GM12874 (cell line): ENCODE results near the gene TEX22.

Source experiments
- TF ChIP-seq, protein P1 (sequence below): IDR thresholded peaks from 2 replicates; pipeline ENCODE4 v1.5.1; 2011; ENCODE audit warnings: low read depth, mild to moderate bottlenecking, control low read depth, low read length, moderate library complexity; ENCODE audit not compliant: insufficient read depth

Gene TEX22

DNA sequence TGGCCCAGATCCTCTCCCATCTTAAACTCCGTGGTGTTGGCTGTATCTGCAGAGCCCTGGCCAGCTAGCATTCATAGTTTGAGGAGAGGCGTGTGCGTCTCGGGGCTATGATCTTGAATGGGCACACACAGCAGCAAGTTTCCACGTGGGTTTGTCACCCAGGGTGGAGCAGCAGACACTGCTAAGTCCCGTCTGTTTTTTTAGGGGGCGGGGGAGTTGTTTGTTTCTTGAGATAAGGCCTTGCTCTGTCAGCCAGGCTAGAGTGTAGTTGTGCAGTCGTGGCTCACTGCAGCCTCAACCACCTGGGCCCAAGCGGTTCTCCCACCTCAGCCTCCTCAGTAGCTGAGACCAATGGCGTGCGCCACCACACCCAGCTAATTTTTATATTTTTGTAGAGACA, 20.1 kb upstream of the TEX22 start:
- TF ChIP-seq, protein P1, sequence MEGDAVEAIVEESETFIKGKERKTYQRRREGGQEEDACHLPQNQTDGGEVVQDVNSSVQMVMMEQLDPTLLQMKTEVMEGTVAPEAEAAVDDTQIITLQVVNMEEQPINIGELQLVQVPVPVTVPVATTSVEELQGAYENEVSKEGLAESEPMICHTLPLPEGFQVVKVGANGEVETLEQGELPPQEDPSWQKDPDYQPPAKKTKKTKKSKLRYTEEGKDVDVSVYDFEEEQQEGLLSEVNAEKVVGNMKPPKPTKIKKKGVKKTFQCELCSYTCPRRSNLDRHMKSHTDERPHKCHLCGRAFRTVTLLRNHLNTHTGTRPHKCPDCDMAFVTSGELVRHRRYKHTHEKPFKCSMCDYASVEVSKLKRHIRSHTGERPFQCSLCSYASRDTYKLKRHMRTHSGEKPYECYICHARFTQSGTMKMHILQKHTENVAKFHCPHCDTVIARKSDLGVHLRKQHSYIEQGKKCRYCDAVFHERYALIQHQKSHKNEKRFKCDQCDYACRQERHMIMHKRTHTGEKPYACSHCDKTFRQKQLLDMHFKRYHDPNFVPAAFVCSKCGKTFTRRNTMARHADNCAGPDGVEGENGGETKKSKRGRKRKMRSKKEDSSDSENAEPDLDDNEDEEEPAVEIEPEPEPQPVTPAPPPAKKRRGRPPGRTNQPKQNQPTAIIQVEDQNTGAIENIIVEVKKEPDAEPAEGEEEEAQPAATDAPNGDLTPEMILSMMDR: no peak

DNA sequence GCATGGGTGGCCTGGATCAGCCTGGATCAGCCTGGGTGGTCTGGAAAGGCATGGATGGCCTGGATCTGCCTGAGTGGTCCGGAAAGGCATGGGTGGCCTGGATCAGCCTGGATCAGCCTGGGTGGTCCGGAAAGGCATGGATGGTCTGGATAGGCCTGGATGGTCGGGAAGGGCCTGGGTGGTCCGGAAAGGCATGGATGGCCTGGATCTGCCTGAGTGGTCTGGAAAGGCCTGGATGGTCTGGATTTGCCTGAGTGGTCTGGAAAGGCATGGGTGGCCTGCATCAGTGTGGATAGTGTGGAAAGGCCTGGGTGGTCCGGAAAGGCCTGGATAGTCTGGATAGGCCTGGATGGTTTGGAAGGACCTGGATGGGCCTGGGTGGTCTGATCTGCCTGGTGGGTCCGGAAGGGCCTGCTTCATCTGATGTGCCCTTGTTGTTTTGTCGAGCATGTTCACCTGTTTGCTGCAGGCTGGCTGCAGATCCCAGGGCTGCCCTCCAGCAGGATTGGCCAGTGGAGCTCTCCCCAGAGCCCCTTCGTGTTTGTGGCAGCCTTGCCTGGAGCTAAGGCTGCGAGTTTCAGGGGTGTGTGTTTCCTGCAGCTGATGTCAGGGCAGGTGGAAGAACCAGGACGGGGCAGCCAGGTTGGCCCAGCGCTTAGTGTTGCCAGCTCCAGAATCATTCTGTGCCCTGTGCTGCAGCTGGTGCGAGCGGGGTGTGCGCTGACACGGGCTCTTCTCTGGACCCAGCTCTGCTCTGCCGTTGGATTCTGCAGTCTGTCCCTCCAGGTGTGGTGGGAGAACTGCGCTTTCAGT, 19.3 kb upstream of the TEX22 start:
- TF ChIP-seq, protein P1: no peak

DNA sequence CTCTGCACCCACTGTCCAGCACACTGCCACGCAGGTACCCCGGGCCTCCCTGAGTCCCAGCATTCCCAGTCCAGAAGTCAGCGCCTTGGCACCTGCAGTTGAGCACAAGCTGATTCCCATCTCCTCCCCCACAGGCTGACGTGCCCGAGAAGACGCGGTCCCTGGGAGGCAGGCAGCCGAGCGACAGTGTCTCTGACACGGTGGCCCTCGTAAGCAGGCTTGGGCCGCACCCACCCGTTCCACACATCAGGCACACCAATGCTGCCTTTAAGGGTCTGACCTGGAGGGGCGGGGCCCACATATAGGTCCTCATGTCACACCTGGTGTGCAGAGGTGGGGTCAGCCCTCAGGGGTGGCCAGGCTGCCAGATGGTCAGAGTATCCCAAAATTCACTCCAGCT, 18.4 kb upstream of the TEX22 start:
- TF ChIP-seq, protein P1: no peak

DNA sequence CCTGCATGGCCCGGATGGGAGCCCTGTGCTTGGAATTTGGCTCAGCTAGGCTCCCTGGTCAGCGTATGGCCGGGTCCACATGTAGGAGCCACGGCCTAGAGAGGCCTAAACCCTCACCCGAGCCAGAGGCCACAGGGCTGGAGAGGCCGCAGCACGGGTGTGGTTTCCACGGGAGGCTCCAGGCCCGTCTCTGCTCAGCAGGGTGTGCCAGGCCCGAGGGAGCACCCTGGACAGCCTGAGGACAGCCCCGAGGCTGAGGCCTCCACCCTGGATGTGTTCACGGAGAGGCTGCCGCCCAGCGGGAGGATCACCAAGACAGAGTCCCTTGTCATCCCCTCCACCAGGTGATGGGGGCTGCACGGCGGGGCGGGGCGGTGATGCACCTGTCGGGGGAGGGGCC, 17.6 kb upstream of the TEX22 start:
- TF ChIP-seq, protein P1: no peak

DNA sequence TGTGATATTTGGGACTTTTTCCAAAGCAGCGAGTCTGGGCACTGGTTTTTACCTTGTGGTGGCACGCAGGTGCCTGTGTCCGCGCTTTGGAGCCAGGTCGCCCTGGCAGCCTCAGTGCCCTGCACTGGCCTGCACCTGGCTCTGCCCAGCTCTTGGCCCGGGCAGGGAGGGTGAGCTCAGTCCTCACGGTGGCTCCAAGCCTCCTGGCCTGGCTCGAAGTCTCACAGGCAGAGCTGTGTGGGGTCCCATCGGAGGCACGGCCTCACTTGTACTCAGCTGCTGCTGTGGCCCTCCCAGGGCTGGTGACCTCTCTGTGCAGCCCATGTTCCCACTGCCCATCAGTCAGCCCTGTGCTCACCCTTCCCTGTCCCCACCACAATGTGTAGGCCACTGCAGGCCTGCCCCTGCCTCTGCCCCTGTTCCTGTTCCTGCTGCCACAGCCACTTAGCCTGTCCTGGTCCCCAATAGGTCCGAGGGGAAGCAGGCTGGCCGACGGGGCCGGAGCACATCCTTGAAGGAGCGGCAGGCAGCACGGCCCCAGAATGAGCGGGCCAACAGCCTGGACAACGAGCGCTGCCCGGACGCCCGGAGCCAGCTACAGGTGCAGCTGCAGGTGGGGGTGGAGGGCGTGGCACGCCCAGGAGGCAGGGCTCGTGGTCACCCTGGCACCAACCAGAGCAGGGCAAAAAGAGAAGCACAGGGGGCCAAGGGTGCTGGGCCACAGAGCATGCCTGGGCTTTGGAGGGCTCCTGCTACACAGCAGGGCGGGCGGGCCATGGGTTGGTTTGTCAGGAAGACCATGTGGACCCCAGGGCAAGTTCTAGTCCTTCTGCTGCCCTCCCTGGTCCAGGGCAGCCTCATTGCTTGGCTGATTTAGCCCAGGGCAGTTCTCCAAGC, 16.6 kb upstream of the TEX22 start:
- TF ChIP-seq, protein P1: no peak

DNA sequence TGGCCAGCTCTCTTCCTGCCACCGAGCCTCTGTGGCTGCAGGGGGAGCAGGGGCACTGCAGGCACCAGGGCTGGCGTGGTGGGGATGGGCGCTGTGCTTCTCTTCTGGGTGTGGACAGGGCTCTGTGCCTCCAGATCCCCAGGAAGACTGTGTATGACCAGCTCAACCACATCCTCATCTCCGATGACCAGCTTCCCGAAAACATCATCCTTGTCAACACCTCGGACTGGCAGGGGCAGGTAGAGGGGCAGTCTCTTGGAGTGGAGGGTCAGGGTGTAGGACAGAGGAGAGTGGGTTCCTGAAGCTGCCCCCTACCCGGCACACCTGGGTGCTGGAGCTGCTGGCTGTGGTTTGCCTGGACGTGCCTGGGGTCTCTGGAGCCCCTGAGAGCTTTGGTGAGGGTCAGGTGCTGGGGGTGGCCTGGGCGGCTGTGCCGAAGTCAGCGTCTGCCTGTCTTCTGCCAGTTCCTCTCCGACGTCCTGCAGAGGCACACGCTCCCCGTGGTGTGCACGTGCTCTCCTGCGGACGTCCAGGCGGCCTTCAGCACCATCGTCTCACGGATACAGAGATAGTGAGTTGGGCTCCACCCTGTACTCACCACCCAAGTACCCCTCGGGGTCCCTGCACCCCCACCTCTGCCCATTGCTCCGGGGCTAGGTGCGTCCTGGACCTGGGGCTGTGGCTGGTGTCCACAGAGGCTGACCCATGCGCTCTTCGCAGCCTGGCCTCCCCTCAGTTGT, 15.8 kb upstream of the TEX22 start:
- TF ChIP-seq, protein P1: no peak
